Kidney epithelial cell (primary cell): ENCODE measurements around the gene SLC25A47. TPM values are rescaled to one million over a fixed set of nuclear protein-coding genes. Genes with fewer than 3 reads are reported as not detected.
A peak's percentile ranks its signal among the peaks of the same experiment; 100 is the strongest.

Experiments
- DNase-seq: peaks from one replicate; pipeline ENCODE4 v3.0.0-alpha.2; 2010; ENCODE audit warnings: low read depth
- H3K27me3 ChIP-seq: 2 replicates; pipeline ENCODE4 v1.6.0; 2011; ENCODE audit warnings: low read length; ENCODE audit not compliant: control insufficient read depth, insufficient read depth
- H3K36me3 ChIP-seq: 2 replicates; pipeline ENCODE4 v1.5.1; 2011; ENCODE audit warnings: low read length; ENCODE audit not compliant: control insufficient read depth, insufficient read depth
- H3K4me3 ChIP-seq: 2 replicates; pipeline ENCODE4 v1.5.1; 2011; ENCODE audit warnings: low read depth, mild to moderate bottlenecking, control low read depth, low read length
- CTCF ChIP-seq: IDR thresholded peaks from 2 replicates; pipeline ENCODE4 v1.5.1; 2011; ENCODE audit warnings: mild to moderate bottlenecking, moderate library complexity, low read length, control low read depth, inconsistent platforms; ENCODE audit not compliant: insufficient read depth, poor library complexity, severe bottlenecking
- total RNA-seq: library from RNA; depleted of rRNA; stranded (reverse); fragments of >200 nt; gene quantifications from 2 replicates; pipeline ENCODE4 v1.2.3, GENCODE V29; 2015

The SLC25A47 gene
- total RNA-seq, 1 donor from 2014 or later, result not detected

GRCh38 chr14:100374270-100374669, 51.1 kb downstream of the SLC25A47 start:
- DNase-seq, result no peak
- Histone ChIP-seq H3K36me3 (no peaks in the 10 kb centered on the region), H3K27me3 (no peaks in the 10 kb centered on the region), H3K4me3 (peak overlapping the region; percentile 81)
- TF ChIP-seq CTCF, result no peak

DNA sequence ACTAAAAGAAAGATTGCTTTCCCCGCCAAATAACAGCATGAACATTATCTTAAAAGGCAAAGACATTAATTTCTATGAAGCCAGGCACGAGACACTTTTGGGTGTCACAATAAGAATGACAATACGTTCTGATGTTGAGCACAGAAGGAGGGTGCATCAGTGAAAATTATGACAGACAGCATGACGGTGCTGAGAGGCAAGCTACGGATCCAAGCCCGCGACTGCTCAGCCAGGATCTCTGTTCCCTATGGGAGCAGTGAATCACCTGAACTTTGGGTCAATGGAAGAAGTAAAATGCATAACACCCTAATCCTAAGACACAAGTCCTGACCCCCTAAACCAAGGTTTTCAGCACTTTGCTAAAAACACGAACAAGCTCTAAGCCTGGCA, 51.7 kb downstream of the SLC25A47 start:
- no peak for TF ChIP-seq CTCF
- H3K4me3 ChIP-seq, result peak overlapping the region; percentile 81
- no peaks in the 10 kb centered on the region for H3K27me3 ChIP-seq
- no peaks in the 10 kb centered on the region for H3K36me3 ChIP-seq
- DNase-seq, result no peak

- DNase-seq, result peak; percentile 84
Observed at GRCh38 chr14:100375266-100375962, 52.3 kb downstream of the SLC25A47 start.

DNA sequence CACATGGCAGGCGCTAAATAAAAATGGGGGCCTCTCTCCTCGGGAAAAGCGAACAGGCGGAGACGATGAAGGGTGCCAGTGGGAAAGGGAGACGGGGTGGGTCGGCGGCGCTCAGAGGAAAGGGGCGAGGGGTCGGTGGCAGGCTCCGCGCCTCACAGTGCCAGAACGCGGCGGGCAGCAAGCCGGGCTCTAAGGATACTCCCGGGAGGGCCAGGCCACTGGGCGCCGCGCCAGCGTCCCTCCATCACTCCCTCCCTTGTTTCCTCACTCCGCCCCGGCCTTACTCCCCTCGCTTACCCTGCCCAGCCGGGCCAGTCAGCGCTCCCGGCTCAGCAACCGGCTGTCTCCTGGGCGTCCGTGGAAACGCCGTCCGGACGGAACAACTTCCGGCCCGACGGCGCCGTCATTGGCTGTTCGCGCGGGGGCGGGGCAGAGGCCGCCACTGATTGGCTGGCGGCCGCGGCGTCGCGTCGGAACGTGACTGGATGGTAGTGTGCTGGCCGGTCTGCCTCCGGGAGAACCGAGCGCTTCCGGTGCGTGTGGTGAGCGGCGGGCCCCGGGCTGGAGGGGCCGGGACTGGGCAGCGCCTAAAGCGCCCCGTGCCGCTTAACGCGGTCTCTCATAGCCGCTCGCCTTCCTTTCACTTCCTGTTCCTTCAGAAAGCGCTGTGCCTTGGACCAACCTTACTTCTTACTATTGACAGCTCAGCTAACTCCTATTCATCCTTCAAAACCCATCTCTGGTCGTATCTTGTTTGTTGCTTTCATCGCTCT, 53.0 kb downstream of the SLC25A47 start, which contains the start of gene WDR25:
Gene WDR25, plus strand, starts transcription at position 523 of the 773 bp plus-strand sequence.
- Histone ChIP-seq H3K4me3 (peak within 1 kb of the TSS; percentile 81), H3K36me3 (no peaks in the 10 kb centered on the region), H3K27me3 (no peaks in the 10 kb centered on the region)
- DNase-seq, result peak; percentile 68
- TF ChIP-seq CTCF, result no peak

More at GRCh38 chr14:100375266-100375962, 52.3 kb downstream of the SLC25A47 start:
- H3K4me3 ChIP-seq, result peak overlapping the region; percentile 81
- no peaks in the 10 kb centered on the region for H3K36me3 ChIP-seq
- H3K27me3 ChIP-seq, result no peaks in the 10 kb centered on the region
- no peak for TF ChIP-seq CTCF

DNA sequence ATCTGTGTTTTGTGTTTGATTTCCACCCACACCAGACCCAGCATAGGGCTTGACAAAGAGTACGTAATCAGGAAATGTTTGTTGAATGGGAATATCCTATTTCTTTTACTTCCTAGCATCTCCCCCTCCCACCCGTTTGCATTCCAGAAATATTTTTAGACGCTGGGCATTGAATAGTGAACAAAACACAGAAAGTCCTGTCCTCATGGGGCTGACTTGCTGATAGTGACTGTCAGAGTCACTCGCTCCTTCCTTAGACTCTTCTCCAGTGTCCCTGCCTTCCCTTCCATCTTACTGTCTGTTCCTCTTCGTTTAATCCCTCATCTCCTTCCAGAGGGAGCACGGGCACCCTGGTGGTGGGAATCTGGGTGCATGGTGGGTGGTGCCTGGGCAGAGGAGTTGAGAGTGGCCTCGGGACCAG, 53.6 kb downstream of the SLC25A47 start:
- no peak for DNase-seq
- Histone ChIP-seq H3K36me3 (no peaks in the 10 kb centered on the region), H3K27me3 (no peaks in the 10 kb centered on the region), H3K4me3 (peak overlapping the region; percentile 81)
- peak; percentile 34 for TF ChIP-seq CTCF

Other genes starting within 250 kb of the SLC25A47 start
- 0.75 TPM in 1 of 2 replicates, not detected in the other for gene DEGS2, start 163.7 kb upstream of the SLC25A47 start, total RNA-seq
- 40.9 and 46.4 TPM in 2 replicates for gene YY1, start 84.2 kb upstream of the SLC25A47 start, total RNA-seq
- 93.7 and 114 TPM in 2 replicates for gene SLC25A29, start 16.9 kb upstream of the SLC25A47 start, total RNA-seq
- gene WDR25, start 53.1 kb downstream of the SLC25A47 start, total RNA-seq, result 17.8 and 24.5 TPM in 2 replicates